Measurements from ENCODE around the gene ZYX. TPM values are rescaled to one million over a fixed set of nuclear protein-coding genes. Genes with fewer than 3 reads are reported as not detected.

Gene ZYX
- total RNA-seq, 1 experiment from 2014 or later: 260 TPM

- Mint-ChIP-seq H3K4me1 (ENCODE audit: insufficient read depth, unreplicated experiment) (peaks cover 9% of the 10 kb centered on the region), H3K27ac (ENCODE audit: low read depth, unreplicated experiment) (peak overlapping the region; percentile 27), H3K36me3 (ENCODE audit: insufficient read depth, unreplicated experiment) (peaks cover 10% of the 10 kb centered on the region), H3K9me3 (ENCODE audit: unreplicated experiment) (no peaks in the 10 kb centered on the region), H3K4me3 (ENCODE audit: unreplicated experiment) (no peak overlapping the region), H3K27me3 (ENCODE audit: insufficient read depth, unreplicated experiment) (no peaks in the 10 kb centered on the region)
- BruUV-seq (replicated peaks): no TSS peak
- TF ChIP-seq CTCF (IDR thresholded peaks at IDR 0.05; ENCODE audit: unreplicated experiment): no peak
- ChIA-PET POLR2A (interaction anchor here (0.6 kb wide), 1 partner anchor 13 kb away, joined by 4 read pairs; no protein-coding TSS in a partner anchor), CTCF (interaction anchor here (0.6 to 0.9 kb wide), 3 partner anchors 18 to 656 kb away, joined by 3 to 4 read pairs (median 4); no protein-coding TSS in a partner anchor)
- no peak for DNase-seq (ENCODE audit: unreplicated experiment)
- intact Hi-C loops (cut with micrococcal nuclease): no loop called here
Measured at GRCh38 chr7:143397710-143398530, 16.8 kb downstream of the ZYX start.

- Mint-ChIP-seq H3K4me3 (ENCODE audit: unreplicated experiment) (no peak overlapping the region), H3K36me3 (ENCODE audit: insufficient read depth, unreplicated experiment) (peaks cover 3% of the 10 kb centered on the region), H3K27ac (ENCODE audit: low read depth, unreplicated experiment) (no peak overlapping the region), H3K27me3 (ENCODE audit: insufficient read depth, unreplicated experiment) (no peaks in the 10 kb centered on the region), H3K4me1 (ENCODE audit: insufficient read depth, unreplicated experiment) (peaks cover 2% of the 10 kb centered on the region), H3K9me3 (ENCODE audit: unreplicated experiment) (no peaks in the 10 kb centered on the region)
- no TSS peak for BruUV-seq (replicated peaks)
- ChIA-PET POLR2A (no interaction called here), CTCF (interaction anchor here (0.8 kb wide), 2 partner anchors 9 to 158 kb away, joined by 4 read pairs; no protein-coding TSS in a partner anchor)
- intact Hi-C loops (cut with micrococcal nuclease): no loop called here
- DNase-seq (ENCODE audit: unreplicated experiment): no peak
- no peak for TF ChIP-seq CTCF (IDR thresholded peaks at IDR 0.05; ENCODE audit: unreplicated experiment)
Measured at GRCh38 chr7:143398616-143399015, 17.5 kb downstream of the ZYX start.

GRCh38 chr7:143399151-143399550 is 18.0 kb downstream of the ZYX start:
- no TSS peak for BruUV-seq (replicated peaks)
- intact Hi-C loops (cut with micrococcal nuclease): no loop called here

More at GRCh38 chr7:143399151-143399550, 18.0 kb downstream of the ZYX start:
- no peak overlapping the region for H3K27ac Mint-ChIP-seq (ENCODE audit: low read depth, unreplicated experiment)
- ChIA-PET CTCF (interaction anchor here (0.8 kb wide), 2 partner anchors 9 to 159 kb away, joined by 4 read pairs; no protein-coding TSS in a partner anchor), POLR2A (no interaction called here)
- H3K9me3 Mint-ChIP-seq (ENCODE audit: unreplicated experiment): no peaks in the 10 kb centered on the region
- H3K36me3 Mint-ChIP-seq (ENCODE audit: insufficient read depth, unreplicated experiment): no peaks in the 10 kb centered on the region
- TF ChIP-seq CTCF (IDR thresholded peaks at IDR 0.05; ENCODE audit: unreplicated experiment): no peak
- no peaks in the 10 kb centered on the region for H3K4me1 Mint-ChIP-seq (ENCODE audit: insufficient read depth, unreplicated experiment)
- DNase-seq (ENCODE audit: unreplicated experiment): no peak
- H3K4me3 Mint-ChIP-seq (ENCODE audit: unreplicated experiment): no peak overlapping the region
- H3K27me3 Mint-ChIP-seq (ENCODE audit: insufficient read depth, unreplicated experiment): no peaks in the 10 kb centered on the region

All from MCF 10A (cell line).